Liver (tissue), 9 donors: ENCODE data around the gene PDGFC. TPM values are rescaled to one million over a fixed set of nuclear protein-coding genes. Genes with fewer than 3 reads are reported as not detected.

ENCODE experiments used
- DNase-seq: peaks from one replicate; pipeline ENCODE4 v3.0.0-alpha.2; 2017; ENCODE audit warnings: low spot score
- H3K27ac ChIP-seq, 2 donors: one replicate each; pipeline ENCODE4 v1.7.0; 2013; ENCODE audit warnings: inconsistent platforms in 2 of 2, low read length in 2 of 2, control low read depth in 1 of 2, low read depth in 1 of 2, mild to moderate bottlenecking in 1 of 2
- H3K27me3 ChIP-seq, 4 donors: one replicate each; pipeline versions ENCODE4 v1.6.1 to v1.7.0; 2013; ENCODE audit warnings: low read length in 3 of 4, inconsistent platforms in 1 of 4, mild to moderate bottlenecking in 1 of 4, moderate library complexity in 1 of 4; ENCODE audit not compliant: control insufficient read depth in 4 of 4, insufficient read depth in 4 of 4
- H3K36me3 ChIP-seq, 4 donors: one replicate each; pipeline versions ENCODE4 v1.6.1 to v1.7.0; 2013; ENCODE audit warnings: low read length in 3 of 4, mild to moderate bottlenecking in 3 of 4, low read depth in 1 of 4, moderate library complexity in 1 of 4; ENCODE audit not compliant: control insufficient read depth in 4 of 4, insufficient read depth in 3 of 4
- H3K4me1 ChIP-seq, 4 donors: one replicate each; pipeline versions ENCODE4 v1.6.1 to v1.7.0; 2013; ENCODE audit warnings: low read length in 3 of 4, mild to moderate bottlenecking in 3 of 4, moderate library complexity in 1 of 4; ENCODE audit not compliant: control insufficient read depth in 4 of 4, insufficient read depth in 4 of 4
- H3K4me3 ChIP-seq, 3 donors: one replicate each; pipeline versions ENCODE4 v1.6.1 to v1.7.0; 2013; ENCODE audit warnings: low read length in 3 of 3, control low read depth in 1 of 3, low read depth in 1 of 3, mild to moderate bottlenecking in 1 of 3
- H3K9ac ChIP-seq, 2 donors: one replicate each; pipeline ENCODE4 v1.7.0; 2013; ENCODE audit warnings: low read length in 2 of 2, mild to moderate bottlenecking in 2 of 2, moderate library complexity in 2 of 2, control low read depth in 1 of 2, low read depth in 1 of 2
- H3K9me3 ChIP-seq, 4 donors: one replicate each; pipeline versions ENCODE4 v1.6.1 to v1.7.0; 2013; ENCODE audit warnings: low read length in 3 of 4; ENCODE audit not compliant: control insufficient read depth in 4 of 4
- EGR1 ChIP-seq, 2 donors: IDR thresholded peaks; 2 replicates each; pipeline ENCODE4 v1.6.1; 2016 to 2018; ENCODE audit warnings: antibody characterized with exemption in 2 of 2, low read depth in 2 of 2
- FOXA1 ChIP-seq: IDR thresholded peaks from 2 replicates; pipeline ENCODE4 v1.6.1; 2016; ENCODE audit warnings: antibody characterized with exemption
- GABPA ChIP-seq, 2 donors: IDR thresholded peaks in 1 of 2; conservative IDR thresholded peaks in 1 of 2; 2 replicates each; pipeline ENCODE4 v1.6.1; 2016; ENCODE audit warnings: antibody characterized with exemption in 2 of 2, mild to moderate bottlenecking in 1 of 2, moderate library complexity in 1 of 2
- HNF4A ChIP-seq, 2 donors: conservative IDR thresholded peaks; 2 replicates each; pipeline ENCODE4 v1.6.1; 2016; ENCODE audit warnings: antibody characterized with exemption in 2 of 2, mild to moderate bottlenecking in 2 of 2
- JUND ChIP-seq, 2 donors: IDR thresholded peaks; 2 replicates each; pipeline ENCODE4 v1.6.1; 2016; ENCODE audit warnings: antibody characterized with exemption in 2 of 2
- NR2F2 ChIP-seq: IDR thresholded peaks from 2 replicates; pipeline ENCODE4 v1.6.1; 2016; ENCODE audit warnings: antibody characterized with exemption
- RAD21 ChIP-seq, 2 donors: IDR thresholded peaks; 2 replicates each; pipeline ENCODE4 v1.6.1; 2016; ENCODE audit warnings: antibody characterized with exemption in 2 of 2, mild to moderate bottlenecking in 2 of 2
- RXRA ChIP-seq, 2 donors: IDR thresholded peaks; 2 replicates each; pipeline ENCODE4 v1.6.1; 2017 to 2018; ENCODE audit warnings: antibody characterized with exemption in 2 of 2, mild to moderate bottlenecking in 1 of 2
- SP1 ChIP-seq: IDR thresholded peaks from 2 replicates; pipeline ENCODE4 v1.6.1; 2018; ENCODE audit warnings: antibody characterized with exemption, mild to moderate bottlenecking
- TAF1 ChIP-seq: conservative IDR thresholded peaks from 2 replicates; pipeline ENCODE4 v1.6.1; 2016; ENCODE audit warnings: antibody characterized with exemption, mild to moderate bottlenecking
- YY1 ChIP-seq: IDR thresholded peaks from 2 replicates; pipeline ENCODE4 v1.6.1; 2016; ENCODE audit warnings: antibody characterized with exemption, mild to moderate bottlenecking
- WGBS: extraction: QIAGEN DNeasy Blood & Tissue Kit; methylation state at CpG from one replicate; pipeline ENCODE4 v1.1.7; 2013; 5-methylcytosine and 5-hydroxymethylcytosine counted together
- polyA plus RNA-seq, 2 donors: library from polyadenylated mRNA; stranded (reverse) in 1 of 2; unstranded in 1 of 2; fragments of 200-250 nt in 1 of 2; fragments of >200 nt in 1 of 2; fragmentation: Nextera tagmentation in 1 of 2; extraction: Ambion mirVana in 1 of 2; gene quantifications; one replicate each; pipeline versions ENCODE4 v1.2.1 to v1.2.3, GENCODE V29; 2013 to 2015
- total RNA-seq, 2 donors: library from RNA; depleted of rRNA; stranded (reverse); fragments of >200 nt; gene quantifications; one replicate each; pipeline ENCODE4 v1.2.3, GENCODE V29; 2014
- TF ChIP-seq, protein P1 (sequence below): IDR thresholded peaks from 2 replicates; pipeline ENCODE4 v1.6.1; 2016; ENCODE audit warnings: antibody characterized with exemption, mild to moderate bottlenecking
- TF ChIP-seq, protein P2 (sequence below): IDR thresholded peaks from 2 replicates; pipeline ENCODE4 v1.6.1; 2016; ENCODE audit warnings: antibody characterized with exemption
- TF ChIP-seq, protein P3 (sequence below): IDR thresholded peaks from 2 replicates; pipeline ENCODE4 v1.6.1; 2016; ENCODE audit warnings: antibody characterized with exemption
- TF ChIP-seq, protein P4 (sequence below): IDR thresholded peaks from 2 replicates; pipeline ENCODE4 v1.6.1; 2016; ENCODE audit warnings: antibody characterized with exemption
- donor health status: healthy.
- donor health status: healthy.
- donor health status: healthy.
- donor health status: healthy.
- donor health status: healthy.

Gene PDGFC
- total and polyA plus RNA-seq, 4 donors = 5.8 to 25.7 (median 9.7) TPM

DNA sequence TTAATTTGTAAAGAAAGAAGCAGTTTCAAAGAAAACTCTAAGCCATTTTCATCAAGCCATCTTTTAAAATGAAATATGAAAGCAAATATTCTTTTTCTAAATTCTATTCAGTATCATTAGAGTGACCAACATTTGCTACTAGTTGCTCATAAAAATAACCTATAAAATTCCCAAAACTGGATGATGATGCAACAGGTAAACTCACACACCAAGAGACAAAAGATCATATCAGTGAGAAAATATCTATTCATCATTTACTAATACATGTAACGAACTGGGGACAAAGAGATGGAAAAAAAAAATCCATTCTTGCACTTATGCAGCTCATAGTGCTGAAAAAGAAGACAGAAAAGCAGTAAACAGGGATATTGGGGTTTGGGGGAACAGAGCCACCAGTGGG is 48.1 kb downstream of the PDGFC start:
- Histone ChIP-seq H3K9me3 (no peaks in the 10 kb centered on the region), H3K36me3 (peaks cover 0 to 1% (median 0%) of the 10 kb centered on the region in 4 donors), H3K9ac (no peak overlapping the region), H3K4me1 (peaks cover 0 to 4% (median 0%) of the 10 kb centered on the region in 4 donors), H3K27ac (no peak overlapping the region), H3K27me3 (no peaks in the 10 kb centered on the region), H3K4me3 (no peak overlapping the region)
- 89% methylated on average over 1 of the region's 1 CpG for WGBS
- DNase-seq = no peak
- TF ChIP-seq, protein P1, sequence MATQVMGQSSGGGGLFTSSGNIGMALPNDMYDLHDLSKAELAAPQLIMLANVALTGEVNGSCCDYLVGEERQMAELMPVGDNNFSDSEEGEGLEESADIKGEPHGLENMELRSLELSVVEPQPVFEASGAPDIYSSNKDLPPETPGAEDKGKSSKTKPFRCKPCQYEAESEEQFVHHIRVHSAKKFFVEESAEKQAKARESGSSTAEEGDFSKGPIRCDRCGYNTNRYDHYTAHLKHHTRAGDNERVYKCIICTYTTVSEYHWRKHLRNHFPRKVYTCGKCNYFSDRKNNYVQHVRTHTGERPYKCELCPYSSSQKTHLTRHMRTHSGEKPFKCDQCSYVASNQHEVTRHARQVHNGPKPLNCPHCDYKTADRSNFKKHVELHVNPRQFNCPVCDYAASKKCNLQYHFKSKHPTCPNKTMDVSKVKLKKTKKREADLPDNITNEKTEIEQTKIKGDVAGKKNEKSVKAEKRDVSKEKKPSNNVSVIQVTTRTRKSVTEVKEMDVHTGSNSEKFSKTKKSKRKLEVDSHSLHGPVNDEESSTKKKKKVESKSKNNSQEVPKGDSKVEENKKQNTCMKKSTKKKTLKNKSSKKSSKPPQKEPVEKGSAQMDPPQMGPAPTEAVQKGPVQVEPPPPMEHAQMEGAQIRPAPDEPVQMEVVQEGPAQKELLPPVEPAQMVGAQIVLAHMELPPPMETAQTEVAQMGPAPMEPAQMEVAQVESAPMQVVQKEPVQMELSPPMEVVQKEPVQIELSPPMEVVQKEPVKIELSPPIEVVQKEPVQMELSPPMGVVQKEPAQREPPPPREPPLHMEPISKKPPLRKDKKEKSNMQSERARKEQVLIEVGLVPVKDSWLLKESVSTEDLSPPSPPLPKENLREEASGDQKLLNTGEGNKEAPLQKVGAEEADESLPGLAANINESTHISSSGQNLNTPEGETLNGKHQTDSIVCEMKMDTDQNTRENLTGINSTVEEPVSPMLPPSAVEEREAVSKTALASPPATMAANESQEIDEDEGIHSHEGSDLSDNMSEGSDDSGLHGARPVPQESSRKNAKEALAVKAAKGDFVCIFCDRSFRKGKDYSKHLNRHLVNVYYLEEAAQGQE = no peak
- no peak for TF ChIP-seq JUND (IDR thresholded peaks at IDR 0.05)
- TF ChIP-seq FOXA1 = no peak
- no peak for TF ChIP-seq NR2F2
- TF ChIP-seq GABPA (IDR thresholded peaks at IDR 0.05 in 1 of 2, conservative IDR thresholded peaks at IDR 0.05 in 1 of 2) = no peak
- TF ChIP-seq, protein P2, sequence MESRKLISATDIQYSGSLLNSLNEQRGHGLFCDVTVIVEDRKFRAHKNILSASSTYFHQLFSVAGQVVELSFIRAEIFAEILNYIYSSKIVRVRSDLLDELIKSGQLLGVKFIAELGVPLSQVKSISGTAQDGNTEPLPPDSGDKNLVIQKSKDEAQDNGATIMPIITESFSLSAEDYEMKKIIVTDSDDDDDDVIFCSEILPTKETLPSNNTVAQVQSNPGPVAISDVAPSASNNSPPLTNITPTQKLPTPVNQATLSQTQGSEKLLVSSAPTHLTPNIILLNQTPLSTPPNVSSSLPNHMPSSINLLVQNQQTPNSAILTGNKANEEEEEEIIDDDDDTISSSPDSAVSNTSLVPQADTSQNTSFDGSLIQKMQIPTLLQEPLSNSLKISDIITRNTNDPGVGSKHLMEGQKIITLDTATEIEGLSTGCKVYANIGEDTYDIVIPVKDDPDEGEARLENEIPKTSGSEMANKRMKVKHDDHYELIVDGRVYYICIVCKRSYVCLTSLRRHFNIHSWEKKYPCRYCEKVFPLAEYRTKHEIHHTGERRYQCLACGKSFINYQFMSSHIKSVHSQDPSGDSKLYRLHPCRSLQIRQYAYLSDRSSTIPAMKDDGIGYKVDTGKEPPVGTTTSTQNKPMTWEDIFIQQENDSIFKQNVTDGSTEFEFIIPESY = no peak
- TF ChIP-seq EGR1 (IDR thresholded peaks at IDR 0.05; ENCODE audit: low read depth in 2 of 2) = no peak
- no peak for TF ChIP-seq YY1
- no peak for TF ChIP-seq TAF1

DNA sequence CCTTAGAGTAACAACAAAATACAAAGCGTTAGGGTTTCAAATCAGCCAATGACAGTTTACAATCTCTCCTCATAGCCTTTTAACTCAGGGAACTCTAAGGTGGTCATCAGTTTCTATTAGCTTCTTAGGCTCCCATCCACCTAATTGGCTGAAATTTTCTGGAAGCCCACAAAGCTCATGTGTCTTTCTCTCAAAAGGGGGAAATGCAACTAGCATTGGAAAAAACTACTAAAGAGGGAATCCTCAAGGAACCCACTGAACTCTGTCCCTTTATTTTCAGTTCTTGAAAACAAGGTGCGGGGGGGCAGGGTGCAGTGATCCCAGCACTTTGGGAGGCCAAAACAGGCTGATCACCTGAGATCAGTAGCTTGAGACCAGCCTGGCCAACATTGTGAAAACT is 56.4 kb downstream of the PDGFC start:
- H3K36me3 ChIP-seq = no peaks in the 10 kb centered on the region
- 94% methylated on average over 2 of the region's 2 CpGs for WGBS

More for the DNA sequence above, 56.4 kb downstream of the PDGFC start:
- Histone ChIP-seq H3K9ac (no peak overlapping the region), H3K4me1 (peaks cover 0 to 1% (median 0%) of the 10 kb centered on the region in 4 donors), H3K9me3 (peaks cover 0 to 2% (median 0%) of the 10 kb centered on the region in 4 donors), H3K27ac (no peak overlapping the region), H3K4me3 (no peak overlapping the region), H3K27me3 (no peaks in the 10 kb centered on the region)
- no peak for DNase-seq
- TF ChIP-seq FOXA1 (no peak), RAD21 (IDR thresholded peaks at IDR 0.05) (no peak), EGR1 (IDR thresholded peaks at IDR 0.05; ENCODE audit: low read depth in 2 of 2) (no peak), YY1 (no peak), SP1 (no peak), GABPA (IDR thresholded peaks at IDR 0.05 in 1 of 2, conservative IDR thresholded peaks at IDR 0.05 in 1 of 2) (no peak), TAF1 (no peak), HNF4A (conservative IDR thresholded peaks at IDR 0.05) (no peak), RXRA (IDR thresholded peaks at IDR 0.05) (no peak)
- TF ChIP-seq, protein P3, sequence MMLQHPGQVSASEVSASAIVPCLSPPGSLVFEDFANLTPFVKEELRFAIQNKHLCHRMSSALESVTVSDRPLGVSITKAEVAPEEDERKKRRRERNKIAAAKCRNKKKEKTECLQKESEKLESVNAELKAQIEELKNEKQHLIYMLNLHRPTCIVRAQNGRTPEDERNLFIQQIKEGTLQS = no peak
- TF ChIP-seq, protein P2 = no peak
- TF ChIP-seq, protein P1 = no peak
- TF ChIP-seq, protein P4, sequence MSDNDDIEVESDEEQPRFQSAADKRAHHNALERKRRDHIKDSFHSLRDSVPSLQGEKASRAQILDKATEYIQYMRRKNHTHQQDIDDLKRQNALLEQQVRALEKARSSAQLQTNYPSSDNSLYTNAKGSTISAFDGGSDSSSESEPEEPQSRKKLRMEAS = no peak
